D341Med (cell line): ENCODE measurements around the gene KRT17.
"Not testable (repeated sequence)": the region's sequence is repeated elsewhere in the genome, so short reads cannot be mapped to it uniquely, and the experiment has no call there.

Experiments
- DNase-seq: peaks from one replicate; pipeline ENCODE4 v3.0.0; 2012; ENCODE audit warnings: low spot score

The KRT17 gene

GRCh38 chr17:41653892-41654677 lies 29.7 kb upstream of the KRT17 start:
- DNase-seq: no peak

DNA sequence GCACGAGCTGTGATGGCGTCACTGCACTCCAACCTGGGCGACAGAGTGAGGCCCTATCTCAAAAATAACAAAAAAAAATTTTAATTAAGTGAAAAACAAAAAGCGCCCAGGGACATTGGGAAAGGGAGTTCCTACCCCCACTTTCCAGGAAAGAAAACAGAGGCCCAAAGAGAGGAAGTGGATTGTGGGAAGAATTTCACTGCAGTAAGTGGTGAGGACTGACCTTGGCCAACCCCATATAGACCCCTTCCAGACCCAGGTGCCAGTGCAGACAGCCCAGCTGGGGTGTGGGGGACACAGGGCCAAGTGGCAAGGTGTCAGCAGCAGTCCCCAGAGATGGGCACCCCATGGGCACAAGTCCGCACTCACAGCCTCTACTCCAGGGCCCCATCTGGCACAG lies 29.0 kb upstream of the KRT17 start:
- DNase-seq: no peak

DNA sequence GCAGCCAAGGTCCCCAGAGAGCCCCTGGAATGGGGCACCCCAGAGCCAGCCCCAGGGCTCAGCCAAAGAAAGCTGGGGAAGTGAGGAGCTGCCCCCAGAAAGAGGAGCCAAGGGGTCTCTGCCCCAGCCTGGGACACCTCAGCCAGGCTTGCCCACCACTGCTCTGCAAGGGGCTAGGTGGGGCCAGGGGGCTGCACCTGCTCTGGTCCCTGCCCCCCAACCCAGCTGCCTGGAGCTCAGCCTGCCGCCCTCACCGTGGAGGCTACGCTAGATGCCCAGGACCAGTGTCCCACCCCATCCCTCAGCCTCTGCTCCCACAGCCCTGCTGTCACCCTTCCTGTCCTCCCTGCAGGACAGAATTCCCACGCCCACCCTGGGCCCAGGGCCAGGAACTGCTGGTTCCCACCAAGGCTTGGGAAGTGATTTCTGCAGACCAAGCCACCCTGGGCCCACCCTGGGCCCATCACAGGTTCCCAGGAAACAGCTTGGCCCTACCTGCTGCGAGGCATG lies 28.1 kb upstream of the KRT17 start:
- no peak for DNase-seq

- DNase-seq: no peak
These were observed 27.5 kb upstream of the KRT17 start for GRCh38 chr17:41651625-41652460.

DNA sequence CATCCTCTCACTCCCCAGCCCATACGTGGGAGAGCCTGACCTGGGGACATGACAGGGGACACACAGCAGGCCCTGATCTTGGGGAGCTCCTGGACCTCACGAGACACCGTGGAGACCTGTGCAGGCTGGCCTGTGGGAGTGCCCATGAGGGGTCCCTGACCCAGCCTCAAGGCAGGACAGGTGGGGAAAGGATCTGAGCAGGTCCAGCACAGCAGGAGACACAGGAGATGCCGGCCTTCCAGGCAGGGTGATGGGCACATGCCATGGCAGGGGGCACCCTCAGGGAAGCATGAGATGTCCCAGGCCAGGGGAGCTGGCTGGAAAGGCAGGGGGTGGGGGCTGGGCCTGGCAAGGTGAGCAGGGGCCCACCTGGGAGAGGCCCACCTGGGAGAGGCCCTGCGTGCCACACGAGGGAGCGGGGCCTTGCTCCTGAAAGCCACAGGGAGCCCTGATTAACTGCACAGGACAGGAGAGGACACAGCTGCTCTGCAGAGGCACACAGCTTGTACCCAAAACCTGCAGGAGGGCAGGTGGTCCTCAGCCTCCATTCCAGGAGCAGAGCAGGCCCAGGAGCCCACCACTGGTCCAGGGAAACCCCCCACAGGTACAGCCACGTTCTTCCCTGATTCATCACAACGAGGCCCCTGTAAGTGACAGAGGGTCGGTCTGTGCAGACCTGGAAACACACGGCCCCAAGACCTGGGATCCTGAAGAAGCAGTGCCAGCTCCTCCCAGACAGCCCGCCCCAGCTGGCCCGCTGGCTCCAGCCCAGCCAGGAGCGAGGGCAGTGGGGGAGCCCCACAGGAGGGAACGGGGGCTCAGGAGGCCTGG lies 26.6 kb upstream of the KRT17 start:
- DNase-seq: no peak

GRCh38 chr17:41649923-41650519 lies 25.6 kb upstream of the KRT17 start:
- no peak for DNase-seq

DNA sequence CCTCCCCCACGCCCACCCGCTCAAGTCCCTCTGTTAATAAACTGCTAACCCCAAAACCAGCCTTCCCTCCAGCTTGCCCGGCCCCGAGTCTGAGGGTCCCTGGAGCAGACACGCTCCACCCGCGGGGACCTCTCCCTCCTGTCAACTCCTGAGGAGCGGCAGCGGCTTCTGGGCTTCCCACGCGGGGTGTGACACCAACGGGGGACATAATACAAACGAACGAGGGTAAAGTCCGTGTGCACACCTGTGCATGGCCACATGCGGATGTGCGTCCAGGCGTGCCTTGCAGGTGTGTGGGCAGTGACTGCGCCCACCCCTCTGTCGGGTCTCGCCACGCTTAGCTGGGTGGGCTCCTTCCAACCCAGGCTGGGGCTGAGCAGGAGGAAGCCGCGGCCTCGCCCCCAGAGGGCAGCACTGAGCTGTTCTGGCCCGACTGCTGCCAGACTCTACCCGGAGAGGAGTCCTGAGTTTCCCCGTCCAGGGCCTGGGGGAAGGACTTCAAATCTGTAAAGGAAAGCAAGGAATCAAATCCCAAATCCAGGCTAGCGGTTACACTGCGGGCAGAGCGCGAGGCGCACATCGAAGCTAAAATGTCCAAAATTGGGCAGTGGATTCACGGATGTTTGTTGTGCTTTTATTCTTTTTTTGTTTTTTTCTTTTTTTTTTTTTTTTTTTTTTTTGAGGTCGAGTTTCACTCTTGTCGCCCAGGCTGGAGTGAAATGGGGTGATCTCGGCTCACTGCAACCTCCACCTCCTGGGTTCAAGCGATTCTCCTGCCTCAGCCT lies 24.2 kb upstream of the KRT17 start:
- DNase-seq: peak; percentile 95

GRCh38 chr17:41647940-41648410 lies 23.6 kb upstream of the KRT17 start:
- peak; percentile 97 for DNase-seq

DNA sequence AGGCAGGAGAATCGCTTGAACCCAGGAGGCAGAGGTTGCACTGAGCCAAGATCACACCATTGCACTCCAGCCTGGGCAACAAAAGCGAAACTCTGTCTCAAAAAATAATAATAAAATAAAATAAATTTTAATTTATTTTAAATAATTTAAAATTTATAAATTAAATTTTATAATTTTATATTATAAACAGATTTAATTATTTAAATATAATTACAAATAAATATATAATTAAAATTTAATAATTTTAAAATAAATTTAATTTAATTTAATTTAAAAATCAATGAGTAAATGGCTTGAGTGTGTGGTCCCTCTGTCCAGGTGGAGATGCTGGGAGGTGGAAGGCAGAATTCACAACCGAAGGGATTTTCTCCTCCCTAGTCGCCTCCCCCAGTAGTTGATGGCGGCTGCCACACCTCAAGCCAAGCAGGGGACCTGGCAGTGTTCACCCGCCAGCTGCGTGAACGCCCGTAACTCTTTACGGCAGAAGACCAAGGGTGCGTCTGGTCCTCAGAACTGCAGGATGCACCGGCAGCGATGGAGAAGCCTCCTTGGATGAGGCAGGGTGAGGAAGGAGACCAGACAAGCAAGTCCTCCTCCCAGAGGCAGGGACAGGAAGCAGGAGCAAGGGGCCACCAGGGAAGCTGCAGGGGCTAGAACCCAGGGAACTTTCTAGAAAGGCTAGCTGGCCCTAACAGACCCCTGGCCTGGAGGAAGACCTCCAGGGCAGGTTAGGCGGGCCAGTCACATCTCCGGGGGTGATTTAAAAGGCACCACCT lies 22.9 kb upstream of the KRT17 start:
- DNase-seq: no peak

GRCh38 chr17:41642252-41643156 lies 18.1 kb upstream of the KRT17 start:
- DNase-seq: no peak

DNA sequence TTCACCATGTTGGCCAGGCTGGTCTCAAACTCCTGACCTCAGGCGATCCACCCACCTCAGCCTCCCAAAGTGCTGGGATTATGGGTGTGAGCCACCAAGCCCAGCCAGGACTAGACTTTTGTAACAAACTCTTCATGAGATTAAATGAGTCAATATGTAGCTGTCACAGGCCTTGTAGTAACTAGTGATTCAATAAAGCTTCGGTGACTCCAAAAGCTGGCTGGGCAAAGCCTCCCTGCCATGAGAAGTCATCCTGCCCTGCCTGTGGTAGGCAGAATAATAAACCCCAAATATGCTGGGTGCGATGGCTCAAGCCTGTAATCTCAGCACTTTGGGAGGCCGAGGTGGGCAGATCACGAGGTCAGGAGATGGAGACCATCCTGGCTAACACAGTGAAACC lies 16.2 kb upstream of the KRT17 start:
- DNase-seq: not testable (repeated sequence)

- no peak for DNase-seq
These were observed 15.4 kb upstream of the KRT17 start for GRCh38 chr17:41639492-41640473.

DNA sequence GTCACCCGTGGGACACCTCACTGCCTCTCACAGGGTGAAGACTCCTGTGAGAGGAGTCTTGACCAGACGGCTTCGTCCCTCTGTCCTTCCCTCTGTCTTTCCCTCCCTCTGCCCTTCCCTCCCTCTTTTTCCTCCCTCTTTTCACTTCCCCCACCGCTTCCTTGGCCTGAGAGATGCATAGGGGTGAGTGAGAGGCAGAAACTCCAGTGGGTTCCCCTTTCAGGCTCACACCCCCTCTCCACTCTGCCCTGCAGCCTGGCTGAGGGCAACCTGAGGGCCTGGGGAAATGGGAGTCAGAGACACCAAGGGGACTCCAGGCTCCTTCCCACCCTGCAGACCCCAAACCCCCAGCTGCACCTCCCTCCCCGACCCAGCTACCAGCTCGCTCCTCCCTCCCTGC lies 14.6 kb upstream of the KRT17 start:
- no peak for DNase-seq

- DNase-seq: no peak
These were observed 13.8 kb upstream of the KRT17 start for GRCh38 chr17:41638194-41638593.

DNA sequence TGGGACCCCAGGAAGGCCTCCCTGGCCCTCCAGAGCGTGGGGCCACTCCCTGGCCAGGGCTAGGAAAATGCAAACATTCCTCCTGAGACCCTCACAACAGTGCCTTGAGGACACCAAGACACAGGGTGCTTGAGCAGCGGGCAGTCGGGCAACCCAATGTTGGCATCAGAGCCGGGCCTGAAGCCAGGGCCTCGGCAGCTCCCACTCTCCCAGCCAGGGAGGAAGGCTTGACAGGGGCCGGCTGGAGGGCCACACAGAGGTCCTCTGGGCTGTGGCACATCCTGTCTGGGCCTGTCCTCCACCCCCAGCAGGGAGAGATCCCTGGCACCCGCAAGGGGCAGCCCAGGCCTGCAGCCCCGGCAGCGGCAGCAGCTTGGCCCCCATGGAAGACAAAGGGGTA lies 12.3 kb upstream of the KRT17 start:
- no peak for DNase-seq

GRCh38 chr17:41635121-41636097 lies 11.0 kb upstream of the KRT17 start:
- DNase-seq: peak; percentile 93

DNA sequence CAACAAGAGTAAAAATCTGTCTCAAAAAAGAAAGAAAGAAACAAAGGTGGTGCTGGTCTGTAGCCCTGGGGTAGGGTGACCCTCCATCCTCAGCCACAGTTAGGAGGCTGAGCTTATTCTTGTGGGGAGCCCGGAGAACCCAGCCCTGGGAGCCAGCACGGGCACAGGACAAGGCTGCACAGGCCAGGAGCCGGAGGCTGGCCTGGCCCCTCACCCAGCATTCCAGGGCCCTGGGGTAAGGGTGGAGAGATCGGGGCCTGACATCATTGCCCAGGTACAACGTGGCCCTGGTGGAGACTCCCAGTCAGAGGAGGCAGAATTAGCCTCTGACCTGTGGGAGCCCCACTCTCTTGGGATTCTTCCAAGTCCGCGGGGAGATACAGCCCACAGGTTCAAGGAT lies 10.3 kb upstream of the KRT17 start:
- no peak for DNase-seq
